Astrocyte (in vitro differentiated cells and primary cell): Measurements from ENCODE around the gene IL21R.

Source experiments
- CTCF ChIP-seq: IDR thresholded peaks from 2 replicates; pipeline ENCODE4 v1.5.1; 2011; ENCODE audit warnings: low read depth, mild to moderate bottlenecking, inconsistent platforms, low read length, moderate library complexity; ENCODE audit not compliant: insufficient read depth
- EZH2 ChIP-seq: IDR thresholded peaks from 2 replicates; pipeline ENCODE4 v1.6.1; 2012; ENCODE audit warnings: mild to moderate bottlenecking, low read length, inconsistent platforms; ENCODE audit not compliant: insufficient read depth

GRCh38 chr16:27355610-27356009, 46.4 kb upstream of the IL21R start:
- TF ChIP-seq CTCF = peak; percentile 7
- TF ChIP-seq EZH2 = no peak
